HT1080 (cell line): ENCODE results near the gene DHCR7. TPM values are rescaled to one million over a fixed set of nuclear protein-coding genes. Genes with fewer than 3 reads are reported as not detected.

ENCODE experiments used
- DNase-seq: peaks from one replicate; pipeline ENCODE4 v3.0.0-alpha.2; 2015; ENCODE audit warnings: low read depth
- total RNA-seq: library from RNA; depleted of rRNA; stranded (reverse); fragments of >200 nt; shearing (Covaris generic); gene quantifications from 2 replicates; pipeline ENCODE4 v1.2.3, GENCODE V29; 2014

Gene DHCR7
- total RNA-seq, 1 experiment from 2014 or later = 83.7 TPM

DNA sequence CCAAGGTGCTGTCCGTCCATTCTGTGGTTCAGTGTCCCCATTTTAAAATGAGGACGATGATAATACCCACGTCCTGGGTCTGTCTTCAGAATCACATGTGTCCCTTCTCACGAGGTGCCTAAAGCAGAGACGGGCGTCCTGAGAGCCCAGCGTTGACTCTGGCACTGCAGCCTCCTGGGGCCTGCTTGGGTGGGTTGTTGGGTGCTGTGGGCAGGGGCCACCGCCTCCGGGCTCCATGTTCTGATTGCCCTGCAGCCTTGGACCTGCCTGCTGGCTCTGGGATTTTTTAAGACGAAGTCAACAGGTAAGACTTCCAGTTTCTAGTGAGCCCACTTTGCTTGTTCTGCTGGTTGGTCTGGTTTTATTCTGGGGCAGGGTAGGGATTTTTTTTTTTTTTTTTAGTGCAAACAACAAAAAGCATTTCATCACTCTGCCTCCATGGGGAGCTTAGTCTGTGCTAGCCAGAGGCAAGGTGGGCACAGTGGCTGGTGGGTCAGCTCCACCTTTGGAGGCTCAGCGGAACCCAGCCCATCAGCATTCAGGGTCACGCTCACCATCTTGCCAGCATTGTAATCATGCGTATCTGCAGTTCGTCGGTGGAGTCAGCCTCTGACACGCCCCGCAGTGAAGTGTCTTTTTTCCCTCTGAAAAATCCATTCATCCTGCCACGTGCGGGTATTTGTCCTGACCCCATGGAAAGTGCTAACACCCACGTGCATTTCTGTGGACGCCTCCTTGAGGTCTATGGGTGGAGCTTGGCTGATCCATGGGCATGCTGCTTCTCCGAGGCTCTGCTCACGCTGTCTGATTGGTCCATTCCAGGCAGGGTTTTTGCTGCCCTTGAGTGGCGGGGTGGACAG, 33.1 kb upstream of the DHCR7 start:
- DNase-seq = no peak

- DNase-seq = no peak
These were observed 30.3 kb upstream of the DHCR7 start for GRCh38 chr11:71478528-71478840.

DNA sequence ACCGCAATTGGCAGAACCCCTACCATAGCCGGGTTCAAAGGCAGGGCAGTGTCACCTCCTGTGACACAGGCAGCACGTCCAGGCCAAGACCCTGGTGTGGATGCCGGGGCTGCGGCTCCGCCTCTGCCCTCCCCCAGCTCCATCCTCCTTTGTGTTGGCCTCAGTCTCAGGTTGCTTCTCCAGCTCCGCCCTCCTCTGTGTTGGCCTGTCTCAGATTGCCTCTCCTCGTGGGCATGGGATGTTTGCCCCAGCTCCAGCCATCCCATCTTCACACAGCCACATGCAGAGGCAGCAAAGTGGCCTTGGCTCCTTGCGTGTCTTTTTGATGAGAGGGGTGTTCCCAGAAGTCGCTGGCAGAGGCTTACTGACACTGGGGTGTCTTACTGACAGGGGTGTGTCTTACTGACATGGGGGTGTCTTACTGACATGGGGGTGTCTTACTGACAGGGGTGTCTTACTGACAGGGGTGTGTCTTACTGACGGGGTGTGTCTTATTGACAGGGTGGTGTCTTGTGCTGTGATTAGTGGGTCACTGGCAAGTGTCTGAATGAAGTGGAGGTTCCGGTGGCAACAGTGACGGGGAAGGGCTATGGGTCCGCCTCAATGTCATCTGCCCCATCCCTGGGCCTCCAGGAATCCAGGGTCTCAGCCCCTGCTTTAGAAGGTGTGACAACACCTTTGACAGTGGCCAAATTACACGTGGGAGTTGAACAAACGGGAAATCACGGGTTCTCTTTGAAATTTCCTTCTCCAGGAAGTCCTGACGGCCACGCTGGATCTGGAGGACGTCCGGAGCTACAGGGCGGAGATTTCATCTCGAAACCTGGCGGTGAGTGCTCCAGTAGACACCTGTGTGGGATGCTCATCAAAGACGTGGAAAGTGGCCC, 29.7 kb upstream of the DHCR7 start:
- no peak for DNase-seq

- no peak for DNase-seq
These were observed 28.9 kb upstream of the DHCR7 start for GRCh38 chr11:71476926-71477640.

DNA sequence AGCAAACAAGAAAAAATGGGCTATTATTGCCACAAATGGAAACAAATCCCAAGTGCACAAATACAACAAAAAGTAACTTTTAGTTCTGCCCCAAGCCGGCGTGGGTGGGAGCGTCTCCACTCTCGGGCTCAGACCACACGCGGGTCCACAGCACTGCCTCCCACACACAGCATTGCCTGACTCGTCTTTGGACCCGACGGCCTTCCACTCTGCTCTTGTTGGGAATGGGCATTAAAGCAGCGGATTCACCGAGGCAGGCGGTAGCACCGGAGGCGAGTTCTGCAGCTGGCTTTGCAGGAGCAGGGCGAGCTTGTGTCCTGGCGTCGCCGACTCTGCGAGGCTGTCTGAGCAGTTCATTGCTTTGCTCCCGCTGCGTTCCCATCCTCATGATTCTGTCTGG, 27.8 kb upstream of the DHCR7 start:
- DNase-seq = no peak

GRCh38 chr11:71474771-71475483, 26.7 kb upstream of the DHCR7 start:
- no peak for DNase-seq

GRCh38 chr11:71474141-71474770, 26.1 kb upstream of the DHCR7 start:
- DNase-seq = no peak

- no peak for DNase-seq
These were observed 25.5 kb upstream of the DHCR7 start for GRCh38 chr11:71473793-71474080.

DNA sequence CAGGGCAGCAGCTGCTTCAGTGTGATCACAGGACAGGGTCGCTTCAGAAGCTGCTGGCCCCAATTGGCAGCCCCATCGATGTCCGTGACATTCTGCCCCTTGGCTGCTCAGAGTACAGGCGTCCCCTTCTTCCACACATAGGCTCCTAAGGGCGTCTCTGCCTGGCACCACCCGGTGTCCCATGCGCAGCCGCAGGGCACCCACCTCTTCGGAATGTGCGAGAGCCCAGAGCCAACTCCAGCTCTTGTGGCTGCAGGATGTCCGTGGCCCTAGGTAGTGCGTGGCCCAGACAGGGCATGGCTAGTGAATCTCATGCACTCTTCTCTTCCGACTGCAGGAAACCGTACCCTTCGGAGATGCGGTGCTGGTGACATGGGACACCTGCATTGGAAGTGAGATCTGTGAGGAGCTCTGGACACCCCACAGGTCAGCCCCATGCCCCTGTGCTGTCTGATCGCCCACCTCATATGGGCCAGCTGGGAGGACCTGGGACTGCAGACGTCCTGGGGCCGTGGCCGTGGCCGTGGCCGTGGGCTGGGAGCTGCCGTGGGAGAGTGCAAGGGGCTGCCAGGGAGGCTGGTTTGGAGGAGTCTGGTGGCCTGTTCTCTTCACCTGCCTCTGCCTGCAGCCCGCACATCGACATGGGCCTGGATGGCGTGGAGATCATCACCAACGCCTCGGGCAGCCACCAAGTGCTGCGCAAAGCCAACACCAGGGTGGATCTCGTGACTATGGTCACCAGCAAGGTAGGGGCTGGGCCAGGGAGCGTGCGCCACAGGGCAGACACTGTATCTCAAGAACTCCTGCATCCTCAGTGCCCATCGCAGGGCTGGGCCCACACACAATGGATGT, 25.0 kb upstream of the DHCR7 start:
- no peak for DNase-seq

- no peak for DNase-seq
These were observed 24.2 kb upstream of the DHCR7 start for GRCh38 chr11:71472357-71472885.

GRCh38 chr11:71470946-71471345, 22.8 kb upstream of the DHCR7 start:
- no peak for DNase-seq

GRCh38 chr11:71467164-71467563, 19.0 kb upstream of the DHCR7 start:
- DNase-seq = no peak

DNA sequence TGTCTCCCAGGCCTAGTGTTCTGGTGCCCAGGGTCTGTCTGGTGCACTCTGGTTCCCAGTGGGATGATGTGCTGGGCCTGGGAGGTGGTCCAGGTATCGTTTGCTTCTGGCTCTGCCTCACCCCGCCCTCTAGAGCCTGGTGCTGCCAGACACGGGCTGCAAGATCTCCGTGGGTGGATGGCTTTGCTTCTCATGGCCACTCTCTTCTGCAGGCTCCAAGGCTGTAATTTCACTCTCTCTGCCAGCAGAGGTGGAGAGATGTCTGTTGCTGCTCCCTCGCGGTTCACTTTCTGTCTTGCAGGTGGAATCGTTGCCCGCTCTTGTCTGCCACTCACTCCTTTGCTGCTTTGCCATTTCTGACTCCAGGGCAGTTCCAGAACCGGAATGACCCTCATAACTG, 18.2 kb upstream of the DHCR7 start:
- DNase-seq = no peak

DNA sequence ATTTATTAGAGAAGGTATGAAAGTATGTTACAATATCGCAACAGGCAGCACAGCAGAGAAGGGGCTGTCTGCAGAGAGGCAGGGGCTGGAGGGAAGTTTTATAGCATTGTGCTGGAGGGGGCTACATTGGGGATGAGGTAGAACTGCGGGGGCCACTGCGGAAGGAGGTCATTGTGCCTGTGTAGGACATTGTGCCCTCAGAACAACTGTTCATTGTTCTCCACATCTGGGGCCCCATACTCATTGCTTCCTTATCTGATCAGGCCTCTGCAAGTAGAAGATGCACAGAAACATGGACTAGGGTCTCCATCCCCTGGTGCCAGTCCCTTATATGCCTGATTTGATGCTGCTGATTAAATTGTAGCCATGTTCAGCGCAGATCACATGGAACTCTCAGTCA, 16.9 kb upstream of the DHCR7 start:
- no peak for DNase-seq

- DNase-seq = no peak
These were observed 15.4 kb upstream of the DHCR7 start for GRCh38 chr11:71463331-71464211.

GRCh38 chr11:71462726-71463125, 14.5 kb upstream of the DHCR7 start:
- DNase-seq = no peak

DNA sequence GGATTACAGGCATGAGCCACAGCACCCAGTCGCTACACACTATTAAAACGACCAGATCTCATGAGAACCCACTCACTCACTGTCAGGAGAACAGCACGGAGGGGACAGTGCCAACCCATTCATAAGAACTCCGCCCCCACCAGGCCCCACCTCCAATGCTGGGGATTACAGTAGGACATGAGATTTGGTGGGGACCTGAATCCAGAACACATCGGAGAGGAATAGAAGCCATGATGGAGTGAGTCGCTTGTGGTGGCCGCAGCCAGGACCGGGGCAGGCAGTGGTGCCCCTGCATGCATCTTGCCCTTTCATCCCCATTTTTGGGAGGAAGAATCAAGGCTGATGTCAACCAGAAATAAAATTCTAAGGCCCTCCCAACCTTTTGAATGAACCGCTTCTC, 13.5 kb upstream of the DHCR7 start:
- no peak for DNase-seq

- no peak for DNase-seq
These were observed 11.7 kb upstream of the DHCR7 start for GRCh38 chr11:71459767-71460320.
